ENCODE data around the gene SMPD3.

SMPD3 gene

DNA sequence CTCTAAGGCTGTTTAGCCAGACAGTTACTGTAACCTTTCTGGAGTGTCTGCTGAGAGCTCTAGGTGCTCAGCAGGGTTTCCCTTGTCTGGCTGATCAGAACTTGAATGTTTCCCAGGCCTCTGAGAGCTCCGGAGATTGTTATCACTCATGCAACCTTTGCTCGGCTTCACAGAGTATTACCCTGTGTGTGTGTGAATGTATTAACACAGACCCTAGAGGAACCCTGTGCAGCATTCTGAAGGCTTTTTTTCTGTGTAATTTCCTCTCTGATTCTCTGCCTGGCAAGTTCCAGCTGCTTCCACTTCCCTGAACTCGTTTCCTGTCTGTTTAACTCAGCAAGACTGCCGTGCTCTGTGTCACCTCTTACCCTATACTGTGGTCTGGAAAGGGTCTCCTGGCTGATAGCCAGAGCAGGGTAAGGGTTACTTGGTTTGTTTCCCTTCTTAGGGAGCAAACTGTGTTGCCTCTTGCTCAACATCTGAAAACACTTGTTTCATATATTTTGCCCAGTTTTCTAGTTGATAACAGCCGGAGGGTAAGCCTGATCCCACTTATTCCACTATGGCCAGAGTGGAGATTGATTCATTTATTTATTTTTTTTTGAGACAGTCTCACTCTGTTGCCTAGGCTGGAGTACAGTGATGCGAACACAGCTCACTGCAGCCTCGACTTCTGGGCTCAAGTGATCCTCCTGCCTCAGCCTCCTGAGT lies 115.7 kb downstream of the SMPD3 start:
- no peak for DNase-seq (ENCODE audit: low read depth)

DNA sequence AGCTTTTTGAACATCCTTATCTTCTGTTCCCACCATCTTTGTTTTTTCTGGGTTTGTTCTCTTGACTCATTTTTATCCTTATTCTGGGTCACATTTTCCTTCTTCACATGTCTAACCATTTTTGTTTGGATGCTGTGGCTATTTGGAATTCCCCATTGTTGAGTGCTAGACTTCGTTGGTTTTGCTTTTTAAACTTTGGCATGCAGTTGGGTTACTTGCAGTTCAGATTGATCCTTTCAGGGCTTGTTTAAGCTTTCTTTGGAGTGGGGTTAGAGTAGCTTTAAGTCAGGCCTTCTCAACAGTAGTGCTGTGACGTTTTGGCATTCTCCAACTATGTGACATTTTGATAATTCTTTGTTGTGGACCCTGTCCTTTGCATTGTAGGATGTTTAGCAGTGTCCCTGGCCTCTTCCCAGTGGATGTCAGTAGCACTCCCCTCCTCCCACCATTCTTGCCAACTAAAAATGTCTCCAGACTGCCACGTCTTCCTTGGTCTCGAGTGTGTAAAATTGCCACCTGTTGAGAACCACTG lies 116.4 kb downstream of the SMPD3 start:
- no peak for DNase-seq (ENCODE audit: low read depth)

GRCh38 chr16:68328860-68329390 lies 119.4 kb downstream of the SMPD3 start:
- DNase-seq (ENCODE audit: low read depth) = no peak

- DNase-seq (ENCODE audit: low read depth) = peak; percentile 34
Measured at GRCh38 chr16:68328151-68328859, 120.0 kb downstream of the SMPD3 start.

DNA sequence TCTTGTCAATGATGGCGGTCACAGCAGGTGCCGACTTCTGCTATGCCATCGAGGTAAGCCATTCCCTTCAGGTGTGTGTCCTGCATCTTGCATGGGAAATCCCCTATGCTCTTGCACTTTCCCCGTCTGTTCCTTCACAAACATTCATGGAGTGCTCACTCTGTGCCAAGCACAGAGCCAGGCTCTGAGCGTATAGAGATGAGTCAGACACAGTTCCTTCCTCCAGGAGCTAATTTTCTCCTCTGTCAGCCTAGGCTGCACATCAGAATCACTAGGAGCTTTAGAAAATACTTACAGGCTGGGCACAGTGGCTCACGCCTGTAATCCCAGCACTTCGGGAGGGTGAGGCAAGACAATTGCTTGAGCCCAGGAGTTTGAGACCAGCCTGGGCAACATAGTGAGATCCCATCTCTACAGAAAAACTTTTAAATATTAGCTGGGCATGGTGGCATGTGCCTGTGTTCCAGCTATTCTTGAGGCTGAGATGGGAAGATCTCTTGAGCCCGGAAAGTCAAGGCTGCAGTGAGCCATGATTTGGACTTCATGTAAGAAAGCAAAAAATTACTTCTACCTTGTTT lies 123.4 kb downstream of the SMPD3 start:
- DNase-seq (ENCODE audit: low read depth) = no peak

GRCh38 chr16:68324336-68324735 lies 124.0 kb downstream of the SMPD3 start:
- DNase-seq (ENCODE audit: low read depth) = no peak

GRCh38 chr16:68319185-68319908 lies 129.0 kb downstream of the SMPD3 start:
- DNase-seq (ENCODE audit: low read depth) = no peak

DNA sequence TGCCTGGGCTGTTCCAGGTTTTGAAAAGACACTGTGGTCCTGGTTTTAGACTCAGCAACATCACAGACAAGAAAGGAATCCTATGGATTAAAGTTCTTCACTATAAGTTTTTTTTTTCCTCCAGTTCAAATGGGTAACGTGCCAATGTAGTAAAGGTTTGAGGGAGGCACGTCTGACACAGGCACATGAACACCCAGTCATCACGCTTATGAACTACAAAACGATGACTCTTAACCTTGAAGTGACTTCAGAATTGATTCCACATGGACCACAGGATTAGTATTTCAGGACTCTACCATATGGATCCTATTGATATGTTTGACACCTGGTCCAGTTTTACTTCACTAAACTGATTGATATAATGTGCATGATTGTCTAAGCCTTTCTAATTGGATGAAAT lies 135.2 kb downstream of the SMPD3 start:
- DNase-seq (ENCODE audit: low read depth) = no peak

DNA sequence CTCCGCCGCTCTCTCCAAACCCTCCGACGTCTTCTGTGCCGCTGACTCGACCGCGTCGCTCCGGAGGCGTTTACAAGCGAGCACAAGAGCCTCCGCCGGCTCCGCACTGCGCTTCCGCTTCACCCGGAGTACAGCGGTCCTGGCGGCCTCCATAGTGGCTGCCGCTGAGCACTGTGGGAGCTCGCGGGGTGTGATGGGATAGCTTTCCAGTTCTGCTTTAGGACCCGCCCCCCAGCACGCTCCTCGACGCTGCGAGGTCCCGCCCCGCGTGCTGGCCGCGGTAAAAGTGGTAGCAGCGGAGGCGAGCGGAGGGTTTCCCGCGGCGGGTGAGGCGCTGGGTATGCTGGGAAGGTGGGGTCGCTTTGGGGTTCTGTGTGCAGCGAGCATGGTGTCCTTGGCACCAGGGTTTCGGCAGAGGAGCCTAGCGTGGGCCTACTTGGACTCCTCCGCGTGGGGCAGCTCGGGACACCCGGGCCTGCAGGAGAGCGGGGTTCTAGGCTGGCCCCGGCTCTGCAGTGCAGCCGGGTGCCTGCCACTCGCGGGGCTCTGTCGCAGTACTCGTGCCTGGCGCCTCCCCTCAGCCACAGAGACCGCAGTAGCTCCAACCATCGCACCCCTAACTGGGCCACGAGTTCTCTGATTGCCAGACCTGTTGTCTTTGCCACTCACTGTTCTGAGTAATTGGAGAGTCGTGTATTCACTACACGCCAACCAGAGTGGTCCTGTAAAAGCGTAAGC lies 137.4 kb downstream of the SMPD3 start, which contains the start of the genes PRMT7 and SLC7A6OS:
Gene PRMT7 (plus strand): TSS at position 246 of the 738 bp plus-strand sequence. CDS start 4,961 bp downstream, outside the sequence.
Gene SLC7A6OS (minus strand): TSS at position 173 of the 738 bp plus-strand sequence. CDS start 20 bp downstream, at position 153.
- DNase-seq (ENCODE audit: low read depth) = peak; percentile 71

GRCh38 chr16:68310437-68310773 lies 137.9 kb downstream of the SMPD3 start:
- no peak for DNase-seq (ENCODE audit: low read depth)

GRCh38 chr16:68309799-68310198 lies 138.5 kb downstream of the SMPD3 start:
- DNase-seq (ENCODE audit: low read depth) = no peak

Data from HS-27A (cell line).